ENCODE measurements around the gene OR2T27. TPM values are rescaled to one million over a fixed set of nuclear protein-coding genes. Genes with fewer than 3 reads are reported as not detected.
"Not testable (repeated sequence)": the region's sequence is repeated elsewhere in the genome, so short reads cannot be mapped to it uniquely, and the experiment has no call there.

Gene OR2T27
- total RNA-seq (ENCODE audit: unreplicated experiment): not detected
- long read RNA-seq: 0 reads

DNA sequence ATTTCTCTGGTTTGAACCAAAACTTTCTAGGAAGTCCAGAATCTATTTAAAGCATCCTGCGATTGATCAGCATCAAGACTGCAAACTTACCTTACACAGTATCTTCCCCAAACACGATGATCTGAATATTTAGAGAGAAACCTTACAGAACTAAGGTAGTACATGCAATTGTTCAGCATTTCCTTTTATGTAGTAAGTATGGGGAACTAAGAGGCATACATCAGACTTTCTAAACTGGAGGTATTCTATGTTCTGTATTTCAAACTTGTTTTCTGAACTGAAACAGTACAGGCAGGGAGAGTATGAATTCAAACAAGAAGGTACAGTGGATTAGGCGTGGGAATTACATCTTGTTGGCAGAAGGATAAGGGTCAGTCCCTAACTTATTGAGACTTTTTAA, at the start of gene OR2T27:
OR2T27 (minus strand) TSS at position 175 of the 400 bp plus-strand sequence. CDS start 4,644 bp downstream, outside the sequence.
- not testable (repeated sequence) for DNase-seq (ENCODE audit: low spot score); H3K4me3 Mint-ChIP-seq (ENCODE audit: unreplicated experiment); H3K27ac Mint-ChIP-seq (ENCODE audit: unreplicated experiment); H3K36me3 Mint-ChIP-seq (ENCODE audit: low read depth, unreplicated experiment); H3K9me3 Mint-ChIP-seq (ENCODE audit: unreplicated experiment); H3K27me3 Mint-ChIP-seq (ENCODE audit: unreplicated experiment); H3K4me1 Mint-ChIP-seq (ENCODE audit: unreplicated experiment)

DNA sequence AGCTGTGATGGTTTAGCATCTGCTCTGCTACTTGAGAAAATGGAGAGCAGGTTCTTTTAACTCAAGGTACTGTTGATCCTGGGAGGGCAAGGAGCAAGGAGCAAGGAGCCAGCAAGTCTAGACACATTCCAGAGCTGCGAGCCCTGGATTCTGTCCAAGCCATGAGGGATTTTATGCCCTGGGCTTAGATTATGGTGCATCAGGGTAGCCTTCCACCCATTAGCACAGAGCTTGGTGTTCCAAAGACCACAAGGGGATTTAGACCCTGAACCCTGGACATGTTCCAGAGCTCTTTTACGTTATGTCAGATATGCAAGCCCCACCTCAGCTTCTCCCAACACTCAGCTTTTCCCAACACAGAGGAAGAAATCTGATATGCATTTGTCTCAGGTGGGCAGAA, 49.3 kb upstream of the OR2T27 start:
- no peak for TF ChIP-seq CTCF (IDR thresholded peaks at IDR 0.05; ENCODE audit: unreplicated experiment)
- no peaks in the 10 kb centered on the region for H3K4me1 Mint-ChIP-seq (ENCODE audit: unreplicated experiment)
- H3K36me3 Mint-ChIP-seq (ENCODE audit: low read depth, unreplicated experiment): no peaks in the 10 kb centered on the region
- DNase-seq (ENCODE audit: low spot score): no peak
- H3K9me3 Mint-ChIP-seq (ENCODE audit: unreplicated experiment): peaks cover 19% of the 10 kb centered on the region
- no peak overlapping the region for H3K4me3 Mint-ChIP-seq (ENCODE audit: unreplicated experiment)
- no peak overlapping the region for H3K27ac Mint-ChIP-seq (ENCODE audit: unreplicated experiment)
- peaks cover 3% of the 10 kb centered on the region for H3K27me3 Mint-ChIP-seq (ENCODE audit: unreplicated experiment)

- Mint-ChIP-seq H3K4me3 (ENCODE audit: unreplicated experiment) (no peak overlapping the region), H3K36me3 (ENCODE audit: low read depth, unreplicated experiment) (peaks cover 5% of the 10 kb centered on the region), H3K27me3 (ENCODE audit: unreplicated experiment) (peaks cover 6% of the 10 kb centered on the region), H3K9me3 (ENCODE audit: unreplicated experiment) (peaks cover 26% of the 10 kb centered on the region), H3K27ac (ENCODE audit: unreplicated experiment) (no peak overlapping the region), H3K4me1 (ENCODE audit: unreplicated experiment) (no peaks in the 10 kb centered on the region)
- DNase-seq (ENCODE audit: low spot score): no peak
- TF ChIP-seq CTCF (IDR thresholded peaks at IDR 0.05; ENCODE audit: unreplicated experiment): no peak
Measured at GRCh38 chr1:248703674-248704073, 48.3 kb upstream of the OR2T27 start.

GRCh38 chr1:248702714-248703113, 47.4 kb upstream of the OR2T27 start, which contains the start of gene OR14I1:
Gene OR14I1 (minus strand): TSS chr1:248702766.
- peaks cover 30% of the 10 kb centered on the region for H3K9me3 Mint-ChIP-seq (ENCODE audit: unreplicated experiment)
- TF ChIP-seq CTCF (IDR thresholded peaks at IDR 0.05; ENCODE audit: unreplicated experiment): no peak
- H3K27me3 Mint-ChIP-seq (ENCODE audit: unreplicated experiment): peaks cover 7% of the 10 kb centered on the region
- no peak within 1 kb of the TSS for H3K27ac Mint-ChIP-seq (ENCODE audit: unreplicated experiment)
- no peaks in the 10 kb centered on the region for H3K4me1 Mint-ChIP-seq (ENCODE audit: unreplicated experiment)
- no peak for DNase-seq (ENCODE audit: low spot score)
- peaks cover 5% of the 10 kb centered on the region for H3K36me3 Mint-ChIP-seq (ENCODE audit: low read depth, unreplicated experiment)
- H3K4me3 Mint-ChIP-seq (ENCODE audit: unreplicated experiment): no peak within 1 kb of the TSS

GRCh38 chr1:248699099-248699498, 43.8 kb upstream of the OR2T27 start:
- DNase-seq (ENCODE audit: low spot score): no peak
- TF ChIP-seq CTCF (IDR thresholded peaks at IDR 0.05; ENCODE audit: unreplicated experiment): no peak
- Mint-ChIP-seq H3K27me3 (ENCODE audit: unreplicated experiment) (peaks cover 5% of the 10 kb centered on the region), H3K9me3 (ENCODE audit: unreplicated experiment) (peaks cover 27% of the 10 kb centered on the region), H3K27ac (ENCODE audit: unreplicated experiment) (no peak overlapping the region), H3K4me3 (ENCODE audit: unreplicated experiment) (no peak overlapping the region), H3K36me3 (ENCODE audit: low read depth, unreplicated experiment) (peaks cover 12% of the 10 kb centered on the region), H3K4me1 (ENCODE audit: unreplicated experiment) (no peaks in the 10 kb centered on the region)
